Stromal cell of bone marrow (primary cell): Measurements from ENCODE around the gene UFD1.

Source experiments
- DNase-seq: peaks from one replicate; pipeline ENCODE4 v3.0.0-alpha.2; 2012; ENCODE audit warnings: low read depth

The UFD1 gene

GRCh38 chr22:19494676-19495173, 15.7 kb upstream of the UFD1 start:
- DNase-seq: no peak

DNA sequence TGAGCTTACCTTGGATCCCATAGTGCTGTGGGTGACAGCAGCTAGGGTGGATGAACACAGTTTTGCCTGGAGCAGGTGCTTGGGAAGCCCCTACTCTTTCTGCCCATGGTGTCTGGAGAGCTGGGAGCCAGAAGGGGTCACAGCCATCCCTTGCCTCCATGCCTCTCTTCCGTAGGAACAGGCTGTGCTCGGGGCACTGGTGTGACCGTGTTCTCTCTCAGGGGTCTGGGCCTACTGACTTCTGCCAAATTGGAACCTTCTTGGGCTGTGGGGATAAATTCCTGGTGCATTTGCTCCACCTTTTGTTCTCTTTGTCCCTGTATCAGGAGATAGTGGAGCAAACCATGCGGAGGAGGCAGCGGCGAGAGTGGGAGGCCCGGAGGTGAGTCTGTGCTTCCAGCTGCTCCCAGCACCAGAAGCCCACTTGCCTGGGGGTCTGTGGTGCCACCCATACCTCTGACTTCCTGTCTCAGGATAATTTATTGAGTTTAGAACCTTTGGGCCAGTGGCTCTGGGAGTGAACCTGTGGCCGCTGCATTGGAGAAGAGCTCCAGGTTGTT, 15.1 kb upstream of the UFD1 start:
- no peak for DNase-seq

GRCh38 chr22:19492504-19493174, 13.6 kb upstream of the UFD1 start:
- no peak for DNase-seq

DNA sequence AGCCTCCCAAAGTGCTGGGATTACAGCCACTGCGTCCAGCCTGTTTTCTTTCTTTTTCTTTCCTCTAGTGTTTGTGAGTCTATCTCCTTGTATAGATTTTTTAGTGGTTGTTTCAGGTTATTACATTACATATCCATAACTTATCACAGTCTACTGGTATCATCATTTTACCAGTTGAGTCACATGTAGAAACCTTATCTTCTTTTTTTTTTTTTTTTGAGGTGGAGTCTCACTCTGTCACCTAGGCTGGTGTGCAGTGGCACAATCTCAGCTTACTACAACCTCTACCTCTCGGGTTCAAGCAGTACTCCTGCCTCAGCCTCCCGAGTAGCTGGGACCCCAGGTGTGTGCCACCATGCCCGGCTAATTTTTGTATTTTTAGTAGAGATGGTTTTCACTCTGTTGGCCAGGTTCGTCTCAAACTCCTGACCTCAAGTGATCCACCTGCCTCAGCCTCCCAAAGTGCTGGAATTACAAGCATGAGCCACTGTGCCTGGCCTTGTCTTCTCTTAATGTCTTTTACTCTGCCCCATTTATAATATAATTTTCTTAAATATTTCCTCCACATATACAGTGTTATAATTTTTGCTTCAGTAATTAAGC, 11.7 kb upstream of the UFD1 start:
- DNase-seq: no peak

DNA sequence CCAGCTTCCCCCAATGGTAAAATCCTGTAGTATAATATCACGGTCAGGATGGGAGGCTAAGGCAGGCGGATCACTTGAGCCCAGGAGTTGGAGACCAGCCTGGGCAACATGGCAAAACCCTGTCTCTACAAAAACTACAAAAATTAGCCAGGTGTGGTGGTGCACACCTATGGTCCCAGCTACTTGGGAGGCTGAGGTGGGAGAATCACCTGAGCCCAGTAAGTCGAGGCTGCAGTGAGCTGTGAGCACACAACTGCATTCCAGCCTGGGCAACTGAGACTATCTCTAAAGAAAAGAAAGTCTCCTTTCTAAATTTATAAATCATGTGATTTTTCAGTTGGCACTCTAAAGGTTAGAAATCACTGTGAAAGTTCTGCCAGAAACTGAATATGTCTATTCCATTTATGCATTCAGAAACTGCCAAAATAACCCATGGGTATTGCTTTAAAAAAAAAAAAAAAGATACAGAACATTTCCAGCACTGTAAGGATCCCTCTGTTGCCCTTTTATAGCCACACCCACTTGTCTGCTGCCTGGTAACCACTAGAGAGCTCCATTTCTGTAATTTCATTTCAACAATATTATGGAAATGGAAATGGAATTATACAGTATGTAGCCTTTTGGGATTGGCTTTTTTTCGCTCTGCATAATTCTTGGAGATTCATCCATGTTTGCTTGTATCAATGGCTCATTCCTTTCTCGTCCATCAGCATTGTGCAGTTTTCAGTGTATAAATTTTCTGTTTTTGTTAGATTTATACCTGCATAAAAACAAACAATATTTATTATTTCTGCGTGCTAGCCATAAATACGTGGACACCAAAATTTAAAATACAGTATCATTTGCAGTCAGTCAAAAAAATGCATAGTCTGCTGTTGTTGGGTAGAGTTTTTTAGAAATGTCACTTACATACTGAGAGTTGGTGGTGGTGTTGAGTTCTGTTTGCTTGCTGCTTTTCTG, 10.2 kb upstream of the UFD1 start:
- peak; percentile 51 for DNase-seq

DNA sequence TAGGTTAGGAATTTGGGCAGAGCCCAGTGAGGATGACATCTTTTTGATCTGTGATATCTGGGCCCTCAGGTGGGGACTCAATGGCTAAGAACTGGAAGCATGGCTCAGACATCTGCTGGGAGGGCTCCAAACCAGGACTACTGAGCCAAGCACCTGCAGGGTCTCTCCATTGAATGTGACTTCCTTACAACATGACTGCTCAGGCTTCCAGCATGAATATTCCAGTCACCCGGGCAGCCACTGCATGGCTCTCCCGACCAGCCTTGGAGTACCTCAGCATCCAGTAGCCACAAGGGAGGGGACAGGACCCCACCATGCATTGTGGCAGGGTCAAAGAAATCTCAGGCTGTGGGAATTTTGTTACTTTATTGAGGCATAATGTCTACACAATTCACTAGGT, 9.3 kb upstream of the UFD1 start:
- DNase-seq: no peak

DNA sequence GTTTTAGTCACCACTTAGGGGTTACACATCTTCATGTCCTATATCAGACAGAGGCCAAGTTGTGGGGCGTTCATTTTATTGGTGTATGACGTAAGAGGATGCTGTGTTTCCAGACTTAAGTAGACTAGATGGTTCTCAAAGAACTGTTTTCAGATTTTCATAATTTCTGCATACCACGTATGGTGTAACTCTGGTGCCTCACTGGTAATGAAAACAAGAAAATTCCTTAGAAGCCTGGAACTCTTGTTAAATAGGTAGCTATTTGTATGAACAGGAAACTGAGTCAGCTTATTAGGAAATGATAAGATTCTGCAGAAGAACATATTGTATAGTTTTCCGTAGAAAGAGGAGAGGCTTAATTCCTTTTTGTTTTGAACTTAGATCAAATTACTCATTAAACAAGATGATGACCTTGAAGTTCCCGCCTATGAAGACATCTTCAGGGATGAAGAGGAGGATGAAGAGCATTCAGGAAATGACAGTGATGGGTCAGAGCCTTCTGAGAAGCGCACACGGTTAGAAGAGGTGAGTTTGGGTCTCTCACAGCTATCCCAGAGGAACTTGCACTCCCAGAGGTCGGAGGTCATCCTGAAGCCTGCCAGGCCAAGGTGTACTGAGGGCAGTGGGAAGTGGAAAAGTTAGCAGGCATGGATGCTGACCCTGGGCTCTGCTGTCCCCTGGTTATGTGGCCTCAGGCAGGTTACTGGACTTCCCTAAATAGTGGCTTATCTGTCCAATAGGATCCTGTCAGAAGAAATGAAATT, 4.7 kb upstream of the UFD1 start:
- no peak for DNase-seq

- no peak for DNase-seq
These were observed 3.3 kb upstream of the UFD1 start for GRCh38 chr22:19482297-19482696.

DNA sequence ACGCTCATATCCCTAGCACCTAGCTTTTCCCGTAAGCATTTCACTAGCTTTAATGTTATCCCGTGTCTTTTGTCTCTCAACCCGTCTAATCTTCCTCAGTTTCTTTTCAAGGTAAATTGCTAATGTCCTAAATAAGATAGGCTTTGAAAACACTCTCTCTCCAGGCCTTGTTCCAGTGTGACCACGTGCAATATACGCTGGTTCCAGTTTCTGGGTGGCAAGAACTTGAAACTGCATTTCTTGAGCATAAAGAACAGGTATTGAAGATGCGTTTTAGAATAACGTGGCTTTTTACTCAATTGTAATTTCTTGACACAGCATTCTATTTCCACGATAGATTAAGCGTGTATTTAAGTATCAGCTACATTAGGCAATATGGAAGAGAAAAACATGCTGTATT, 1.8 kb upstream of the UFD1 start:
- no peak for DNase-seq

DNA sequence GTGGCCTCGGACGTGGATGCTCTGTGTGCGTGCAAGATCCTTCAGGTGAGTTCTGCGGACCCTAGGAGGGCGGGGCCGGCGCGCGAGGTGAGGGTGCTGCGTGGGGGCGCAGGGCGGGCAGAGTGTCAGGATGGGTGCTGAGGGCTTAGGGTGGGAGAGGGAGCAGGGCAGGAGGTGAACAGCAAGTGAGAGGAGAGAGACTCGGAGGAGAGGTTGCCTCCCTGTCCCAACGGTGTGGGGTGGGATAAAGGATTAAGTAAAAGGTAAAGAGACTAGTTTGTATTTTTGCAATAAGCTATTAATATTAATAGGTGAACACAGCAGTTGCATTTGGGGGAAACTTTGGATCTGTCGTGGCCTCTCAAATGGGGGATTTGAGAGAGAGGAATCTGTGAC, 1.2 kb upstream of the UFD1 start:
- DNase-seq: no peak

GRCh38 chr22:19479355-19480172, 571 bp upstream of the UFD1 start, which contains the start of gene CDC45:
CDC45 (plus strand) TSS chr22:19479920; CDS start chr22:19479969, 49 bp downstream.
- DNase-seq: peak; percentile 99

- no peak for DNase-seq
These were observed 720 bp downstream of the UFD1 start for GRCh38 chr22:19478045-19478900.

DNA sequence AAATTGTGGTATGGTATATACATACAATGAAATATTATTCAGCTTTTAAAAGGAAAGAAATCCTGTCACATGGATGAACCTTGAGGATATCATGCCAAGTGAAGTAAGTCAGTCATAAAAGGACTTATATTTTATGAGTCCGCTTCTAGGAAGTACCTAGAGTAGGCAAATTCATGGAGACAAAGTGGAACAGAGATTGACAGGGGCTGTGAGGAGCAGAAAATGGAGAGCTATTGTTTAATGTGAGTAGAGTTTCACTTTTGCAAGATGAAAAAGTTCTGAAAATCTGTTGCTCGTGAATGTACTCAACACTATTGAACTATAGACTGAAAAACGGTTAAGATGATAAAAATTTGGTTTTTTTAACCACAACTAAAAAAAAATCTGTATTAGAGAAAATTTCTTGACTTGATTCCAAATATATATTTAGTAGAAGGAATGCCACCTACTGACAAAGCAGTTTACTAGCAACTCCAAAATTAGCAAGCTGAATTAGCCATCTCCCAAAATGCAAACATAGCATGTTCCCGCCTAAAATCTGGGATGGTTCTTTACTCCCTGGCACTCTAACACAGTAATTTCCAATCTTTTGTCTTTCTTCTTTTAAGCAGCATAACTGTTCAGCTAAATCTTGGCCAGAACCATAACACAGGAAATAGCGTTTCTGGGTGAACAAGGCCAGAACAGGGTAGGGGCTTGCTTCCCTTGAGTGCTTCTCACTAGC, 1.5 kb downstream of the UFD1 start:
- DNase-seq: no peak

DNA sequence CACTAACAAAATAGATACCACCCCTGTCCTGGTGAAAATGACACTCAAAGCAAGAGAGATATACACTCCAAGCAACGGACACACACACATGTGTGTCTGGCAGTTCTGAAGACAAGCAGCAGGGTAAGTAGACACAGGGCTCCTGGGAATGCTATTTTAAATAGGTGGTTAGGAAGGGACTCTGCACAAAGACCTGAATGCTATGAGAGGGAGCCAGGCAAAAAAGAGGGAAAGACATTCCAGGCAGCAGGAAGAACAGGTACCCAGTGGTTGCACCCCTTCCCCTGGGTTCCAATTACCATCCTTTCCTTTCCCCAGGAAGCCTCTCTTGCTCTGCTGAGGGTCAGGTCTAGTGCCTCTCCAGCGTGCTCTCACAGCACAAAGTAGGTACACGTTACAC, 3.0 kb downstream of the UFD1 start:
- DNase-seq: no peak

GRCh38 chr22:19473578-19473977, 5.4 kb downstream of the UFD1 start:
- no peak for DNase-seq

DNA sequence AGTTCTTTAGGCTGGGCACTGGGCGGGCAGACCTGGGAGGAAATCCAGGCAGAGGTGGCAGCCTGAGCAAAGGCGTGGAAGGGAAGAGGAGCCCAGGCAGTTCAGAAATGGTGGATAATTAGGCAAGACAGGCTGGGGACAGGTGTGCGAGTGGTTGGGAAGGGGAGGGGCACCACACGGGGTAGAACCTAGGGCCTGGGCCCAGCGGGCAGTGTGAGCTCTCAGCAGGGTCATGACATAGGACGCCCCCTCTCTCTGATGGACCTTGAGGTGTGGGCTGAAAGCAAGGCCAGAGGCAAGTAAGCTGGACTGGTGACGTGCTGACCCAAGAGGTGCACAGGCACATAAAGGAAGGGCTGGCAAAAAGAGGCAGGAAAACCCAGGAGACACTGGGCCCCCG, 6.8 kb downstream of the UFD1 start:
- no peak for DNase-seq

DNA sequence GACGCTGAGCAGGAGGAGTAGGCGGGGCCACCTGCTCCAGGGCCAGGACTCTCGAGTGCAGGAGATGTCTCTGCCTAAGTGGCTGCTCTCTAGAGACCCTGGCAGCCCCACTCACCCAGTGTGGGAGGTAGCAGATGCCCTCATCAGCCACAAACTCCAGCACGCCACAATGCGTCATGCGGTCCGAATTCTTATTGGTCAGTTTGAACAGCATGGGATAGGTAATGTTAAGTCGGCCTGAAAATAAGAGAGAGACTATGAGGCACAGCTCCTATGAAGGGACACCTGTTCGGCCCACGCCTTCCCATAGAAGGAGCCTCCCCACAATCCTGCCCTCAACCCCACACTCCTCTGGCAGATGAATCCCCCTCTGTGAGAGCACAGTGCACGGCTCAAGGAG, 7.4 kb downstream of the UFD1 start:
- no peak for DNase-seq

GRCh38 chr22:19470010-19470409, 9.0 kb downstream of the UFD1 start:
- DNase-seq: no peak

- no peak for DNase-seq
These were observed 9.6 kb downstream of the UFD1 start for GRCh38 chr22:19469421-19469820.
